ENCODE measurements around the gene OXCT1.

Gene OXCT1

GRCh38 chr5:41869151-41869723, 988 bp downstream of the OXCT1 start:
- Mint-ChIP-seq H3K4me3 (peak overlapping the region; percentile 87 to 92 (median 92)), H3K27ac (peak overlapping the region; percentile 30 to 86 (median 77)), H3K9me3 (no peaks in the 10 kb centered on the region), H3K27me3 (ENCODE audit: low read depth) (no peaks in the 10 kb centered on the region), H3K4me1 (peaks cover 21% of the 10 kb centered on the region), H3K36me3 (ENCODE audit: low read depth) (no peaks in the 10 kb centered on the region)
- no peak for TF ChIP-seq CTCF (IDR thresholded peaks at IDR 0.05; ENCODE audit: unreplicated experiment in 3 of 3)

- Mint-ChIP-seq H3K9me3 (no peaks in the 10 kb centered on the region), H3K36me3 (ENCODE audit: low read depth) (peaks cover 11% of the 10 kb centered on the region), H3K27ac (no peak overlapping the region), H3K27me3 (ENCODE audit: low read depth) (no peaks in the 10 kb centered on the region), H3K4me3 (no peak overlapping the region), H3K4me1 (peaks cover 12% of the 10 kb centered on the region)
- TF ChIP-seq CTCF (IDR thresholded peaks at IDR 0.05; ENCODE audit: unreplicated experiment in 3 of 3): no peak
These were observed 6.2 kb downstream of the OXCT1 start for GRCh38 chr5:41863871-41864486.

GRCh38 chr5:41858890-41859289, 11.3 kb downstream of the OXCT1 start:
- no peak for TF ChIP-seq CTCF (IDR thresholded peaks at IDR 0.05; ENCODE audit: unreplicated experiment in 3 of 3)
- Mint-ChIP-seq H3K4me3 (no peak overlapping the region), H3K36me3 (ENCODE audit: low read depth) (peaks cover 14% of the 10 kb centered on the region), H3K9me3 (no peaks in the 10 kb centered on the region), H3K27ac (no peak overlapping the region), H3K4me1 (no peaks in the 10 kb centered on the region), H3K27me3 (ENCODE audit: low read depth) (no peaks in the 10 kb centered on the region)

GRCh38 chr5:41857989-41858388, 12.2 kb downstream of the OXCT1 start:
- Mint-ChIP-seq H3K27ac (no peak overlapping the region), H3K4me1 (no peaks in the 10 kb centered on the region), H3K9me3 (no peaks in the 10 kb centered on the region), H3K36me3 (ENCODE audit: low read depth) (peaks cover 20% of the 10 kb centered on the region), H3K4me3 (no peak overlapping the region), H3K27me3 (ENCODE audit: low read depth) (no peaks in the 10 kb centered on the region)
- no peak for TF ChIP-seq CTCF (IDR thresholded peaks at IDR 0.05; ENCODE audit: unreplicated experiment in 3 of 3)

- Mint-ChIP-seq H3K9me3 (no peaks in the 10 kb centered on the region), H3K4me3 (no peak overlapping the region), H3K27ac (no peak overlapping the region), H3K27me3 (ENCODE audit: low read depth) (no peaks in the 10 kb centered on the region), H3K36me3 (ENCODE audit: low read depth) (peaks cover 21% of the 10 kb centered on the region), H3K4me1 (no peaks in the 10 kb centered on the region)
- TF ChIP-seq CTCF (IDR thresholded peaks at IDR 0.05; ENCODE audit: unreplicated experiment in 3 of 3): peak; percentile 69 to 81 (median 80)
These were observed 13.4 kb downstream of the OXCT1 start for GRCh38 chr5:41856644-41857491.

Data from nephron (organoid).